ENCODE measurements around the gene PGPEP1.
A peak's percentile ranks its signal among the peaks of the same experiment; 100 is the strongest.

Gene PGPEP1

GRCh38 chr19:18385675-18386542 lies 45.5 kb downstream of the PGPEP1 start, which contains the start of gene GDF15:
Gene GDF15 (plus strand): TSS chr19:18386158. CDS start chr19:18386190, 32 bp downstream.
- H3K4me3 ChIP-seq (ENCODE audit: low read depth, low read length): peak within 1 kb of the TSS; percentile 66
- TF ChIP-seq CTCF (conservative IDR thresholded peaks at IDR 0.05; ENCODE audit: low read depth, low read length): peak; percentile 79
- peak; percentile 98 for DNase-seq (ENCODE audit: low read depth)

GRCh38 chr19:18386543-18387271 lies 46.3 kb downstream of the PGPEP1 start:
- peak; percentile 68 for DNase-seq (ENCODE audit: low read depth)

GRCh38 chr19:18388100-18388959 lies 47.9 kb downstream of the PGPEP1 start:
- no peak for DNase-seq (ENCODE audit: low read depth)
- peak; percentile 62 for TF ChIP-seq CTCF (conservative IDR thresholded peaks at IDR 0.05; ENCODE audit: low read depth, low read length)
- peak overlapping the region; percentile 66 for H3K4me3 ChIP-seq (ENCODE audit: low read depth, low read length)

More at GRCh38 chr19:18386543-18387271, 46.3 kb downstream of the PGPEP1 start:
- no peak for TF ChIP-seq CTCF (conservative IDR thresholded peaks at IDR 0.05; ENCODE audit: low read depth, low read length)
- H3K4me3 ChIP-seq (ENCODE audit: low read depth, low read length): peak overlapping the region; percentile 66

GRCh38 chr19:18388960-18389725 lies 48.7 kb downstream of the PGPEP1 start:
- no peak for TF ChIP-seq CTCF (conservative IDR thresholded peaks at IDR 0.05; ENCODE audit: low read depth, low read length)
- DNase-seq (ENCODE audit: low read depth): no peak
- H3K4me3 ChIP-seq (ENCODE audit: low read depth, low read length): peak overlapping the region; percentile 66

GRCh38 chr19:18389726-18390064 lies 49.3 kb downstream of the PGPEP1 start:
- no peak for DNase-seq (ENCODE audit: low read depth)
- no peak for TF ChIP-seq CTCF (conservative IDR thresholded peaks at IDR 0.05; ENCODE audit: low read depth, low read length)
- peak overlapping the region; percentile 66 for H3K4me3 ChIP-seq (ENCODE audit: low read depth, low read length)

Measured in choroid plexus epithelial cell (primary cell).